Measurements from ENCODE around the gene PWWP2A. TPM values are rescaled to one million over a fixed set of nuclear protein-coding genes. Genes with fewer than 3 reads are reported as not detected.

The PWWP2A gene
- total RNA-seq, 1 experiment from 2014 or later = 66.7 TPM

DNA sequence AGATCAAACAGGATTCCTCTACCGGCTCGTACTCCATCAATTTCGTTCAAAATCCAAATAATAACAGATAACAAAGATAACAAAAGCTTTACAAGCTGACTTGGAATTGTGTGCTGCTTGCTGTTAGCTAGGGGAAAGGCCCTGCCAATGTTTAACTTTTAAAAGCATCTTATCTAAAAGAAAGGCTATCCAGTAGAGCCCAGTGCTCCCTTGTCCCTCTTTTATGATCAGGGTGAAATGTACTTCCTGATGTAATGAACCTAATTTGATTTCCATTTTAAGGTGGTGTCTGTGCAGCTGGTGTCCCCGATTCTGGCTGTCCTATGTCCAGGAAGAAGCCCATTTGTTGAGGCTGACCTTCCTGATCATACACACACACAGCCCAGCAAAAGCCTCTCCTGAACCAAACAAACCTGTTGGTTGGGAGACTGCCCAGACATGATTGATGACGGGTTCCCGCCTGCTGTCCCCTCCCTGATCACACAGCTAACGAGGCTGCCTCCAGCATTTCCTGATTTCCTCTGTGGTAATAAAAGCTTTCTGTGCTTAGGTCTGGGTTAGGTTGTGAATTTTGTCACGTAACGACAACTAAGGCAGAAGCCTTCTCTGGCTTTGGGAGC lies 54.1 kb downstream of the PWWP2A start:
- Histone ChIP-seq H3T11ph (ENCODE audit: low read length) (no peak overlapping the region), H2BK120ac (ENCODE audit: low read depth, low read length, poor library complexity, severe bottlenecking) (no peak overlapping the region), H3K27ac (ENCODE audit: insufficient read length, low read depth, low read length) (no peak overlapping the region), H3K18ac (ENCODE audit: insufficient read length, low read depth, low read length) (no peak overlapping the region), H4K5ac (ENCODE audit: insufficient read length, low read depth, low read length) (no peak overlapping the region), H3K27me3 (ENCODE audit: insufficient read depth, low read length) (no peaks in the 10 kb centered on the region; the same call in 1 of the 2 replicates), H3K4ac (ENCODE audit: low read depth, low read length) (no peak overlapping the region), H3K4me2 (ENCODE audit: insufficient read depth, insufficient read length, low read length) (no peak overlapping the region), H3K79me2 (ENCODE audit: insufficient read depth, low read length) (no peaks in the 10 kb centered on the region), H2BK12ac (ENCODE audit: insufficient read length, low read depth, low read length) (no peak overlapping the region), H3K23me2 (ENCODE audit: insufficient read length, low read depth, low read length, poor library complexity, severe bottlenecking) (no peaks in the 10 kb centered on the region), H2AFZ (ENCODE audit: low read length) (no peak overlapping the region), H3K56ac (ENCODE audit: insufficient read length, low read depth, low read length) (no peak overlapping the region), H2BK5ac (ENCODE audit: insufficient read length, low read length) (no peak overlapping the region), H3K4me1 (ENCODE audit: insufficient read depth, low read length) (no peaks in the 10 kb centered on the region; the same call in 1 of the 2 replicates), H3K9ac (ENCODE audit: extremely low read depth, insufficient read length, low read length) (no peak overlapping the region), H2AK5ac (ENCODE audit: insufficient read length, low read length) (no peak overlapping the region), H4K8ac (replicated peaks; ENCODE audit: insufficient read length, low read depth, low read length) (no peak overlapping the region), H3K23ac (ENCODE audit: insufficient read length, low read depth, low read length) (no peak overlapping the region), H4K91ac (ENCODE audit: insufficient read length, low read depth, low read length) (no peak overlapping the region), H3K79me1 (ENCODE audit: insufficient read depth, low read depth, low read length, poor library complexity, severe bottlenecking) (no peaks in the 10 kb centered on the region), H4K20me1 (ENCODE audit: control insufficient read depth, insufficient read depth, insufficient read length) (no peaks in the 10 kb centered on the region), H3K9me3 (ENCODE audit: control insufficient read depth, low read depth, low read length) (no peaks in the 10 kb centered on the region), H3K14ac (ENCODE audit: insufficient read depth, low read length) (no peak overlapping the region), H2BK15ac (ENCODE audit: low read depth, low read length) (no peak overlapping the region), H2BK20ac (ENCODE audit: low read depth, low read length, poor library complexity, severe bottlenecking) (no peak overlapping the region)
- Mint-ChIP-seq H3K27ac (peak overlapping the region; percentile 21 to 62 (median 49); a peak in 2 of 7 replicates), H3K4me1 (peaks cover 22 to 26% of the 10 kb centered on the region in 2 experiments), H3K9me3 (no peaks in the 10 kb centered on the region), H3K36me3 (ENCODE audit: insufficient read depth in 1 of 3, low read depth in 3 of 3) (peaks cover 0 to 30% (median 13%) of the 10 kb centered on the region in 3 experiments; a peak in 5 of 7 replicates), H3K27me3 (ENCODE audit: low read depth) (no peaks in the 10 kb centered on the region), H3K4me3 (no peak overlapping the region; a peak in 1 of 5 replicates)
- no CpG with 5 or more reads among the region's 9 CpGs for WGBS (ENCODE audit: extremely low coverage, insufficient read length, low lambda C conversion rate)
- no peak for TF ChIP-seq CTCF (conservative IDR thresholded peaks at IDR 0.05)
- no peak for DNase-seq
